IgD-negative memory B cell (primary cell): Measurements from ENCODE around the gene CFAP90. TPM values are rescaled to one million over a fixed set of nuclear protein-coding genes. Genes with fewer than 3 reads are reported as not detected.

Source experiments
- H3K27ac Mint-ChIP-seq, 3 donors: one replicate each; pipeline ENCODE4 v1.8.0; 2020 to 2022; ENCODE audit warnings: mild to moderate bottlenecking in 3 of 3, mixed read lengths in 3 of 3, moderate library complexity in 1 of 3
- H3K27me3 Mint-ChIP-seq: one replicate; pipeline ENCODE4 v1.8.0; 2021; ENCODE audit warnings: mixed read lengths
- H3K36me3 Mint-ChIP-seq: one replicate; pipeline ENCODE4 v1.8.0; 2020; ENCODE audit warnings: mild to moderate bottlenecking, mixed read lengths
- H3K4me1 Mint-ChIP-seq, 3 donors: one replicate each; pipeline ENCODE4 v1.8.0; 2020 to 2022; ENCODE audit warnings: mixed read lengths in 3 of 3, mild to moderate bottlenecking in 1 of 3
- H3K4me3 Mint-ChIP-seq, 4 donors: one replicate each; pipeline ENCODE4 v1.8.0; 2020 to 2022; ENCODE audit warnings: mild to moderate bottlenecking in 4 of 4, mixed read lengths in 4 of 4, moderate library complexity in 3 of 4
- H3K9me3 Mint-ChIP-seq, 3 donors: one replicate each; pipeline ENCODE4 v1.8.0; 2020 to 2021; ENCODE audit warnings: mixed read lengths in 3 of 3, mild to moderate bottlenecking in 1 of 3
- polyA plus RNA-seq: library from polyadenylated mRNA; unstranded; fragments of 300-500 nt; fragmentation: Illumina TruSeq; gene quantifications from one replicate; pipeline ENCODE4 v1.2.3, GENCODE V29; 2021

Gene CFAP90
- polyA plus RNA-seq, 1 donor from 2014 or later: not detected

DNA sequence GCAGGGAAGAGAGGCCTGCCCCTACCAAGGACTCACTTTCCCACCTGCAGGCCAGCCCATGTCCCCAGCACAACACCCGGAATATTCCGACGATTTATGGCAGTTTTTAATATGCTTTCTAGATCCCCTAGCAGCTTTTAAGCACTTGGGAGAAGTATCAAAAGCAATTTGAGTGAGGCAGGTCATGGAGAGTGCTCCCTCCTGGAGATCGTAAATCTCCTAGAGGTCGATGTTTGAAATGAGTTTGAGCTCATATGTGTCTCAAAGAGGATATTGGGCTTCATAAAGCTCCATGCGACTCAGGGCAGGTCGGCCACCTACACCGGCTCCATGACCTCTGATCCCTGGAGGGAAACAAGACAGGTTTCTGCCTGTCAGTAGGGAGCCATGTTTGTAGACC is 27.3 kb downstream of the CFAP90 start:
- Mint-ChIP-seq H3K36me3 (no peaks in the 10 kb centered on the region), H3K27me3 (peaks cover 4% of the 10 kb centered on the region), H3K9me3 (no peaks in the 10 kb centered on the region), H3K4me3 (peak overlapping the region in 1 of 4 donors; percentile 7), H3K27ac (no peak overlapping the region), H3K4me1 (peaks cover 0 to 2% (median 0%) of the 10 kb centered on the region in 3 donors)

DNA sequence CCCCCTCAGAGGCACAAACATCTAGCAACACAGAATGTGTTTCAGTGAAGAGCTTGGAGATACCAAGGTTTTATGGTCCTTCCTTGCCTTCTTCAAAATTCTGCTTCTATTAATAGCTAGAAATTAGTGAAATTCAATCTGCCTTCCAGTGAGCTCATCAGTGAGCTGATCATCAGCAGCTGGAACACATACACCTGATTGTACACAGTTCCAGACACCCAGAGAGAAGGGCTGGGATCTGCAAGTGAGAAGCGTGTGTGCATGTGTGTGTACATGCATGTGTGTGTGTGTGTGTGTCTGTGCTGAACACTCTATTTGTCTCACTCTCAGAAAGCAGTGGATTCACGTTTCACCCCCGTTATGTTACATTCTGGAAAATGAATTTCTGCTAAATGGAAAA is 28.5 kb downstream of the CFAP90 start:
- Mint-ChIP-seq H3K27me3 (no peaks in the 10 kb centered on the region), H3K4me1 (peaks cover 0 to 2% (median 0%) of the 10 kb centered on the region in 3 donors)

DNA sequence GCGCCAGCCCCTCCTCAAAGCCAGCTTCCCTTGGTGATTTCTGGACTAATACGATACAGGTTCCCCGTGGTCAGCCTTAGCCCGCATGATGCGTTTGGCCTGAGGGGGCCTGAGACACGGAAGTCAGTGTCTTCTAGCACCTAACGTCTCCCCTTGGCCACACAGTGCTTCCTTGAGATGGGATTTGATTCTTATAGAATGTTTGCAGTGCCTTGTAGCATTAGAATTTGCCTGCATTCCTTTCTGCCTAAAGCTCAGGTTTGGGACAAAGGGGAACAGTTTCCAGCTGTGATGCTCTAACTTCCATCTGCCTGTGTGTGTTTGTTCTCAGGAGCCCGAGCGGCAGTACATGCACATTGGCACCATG is 34.4 kb downstream of the CFAP90 start:
- H3K9me3 Mint-ChIP-seq: no peaks in the 10 kb centered on the region
- peaks cover 3% of the 10 kb centered on the region for H3K36me3 Mint-ChIP-seq
- no peak overlapping the region for H3K4me3 Mint-ChIP-seq
- peaks cover 6% of the 10 kb centered on the region for H3K27me3 Mint-ChIP-seq
- H3K27ac Mint-ChIP-seq: no peak overlapping the region
- H3K4me1 Mint-ChIP-seq: no peaks in the 10 kb centered on the region

More for the DNA sequence above, 28.5 kb downstream of the CFAP90 start:
- H3K9me3 Mint-ChIP-seq: no peaks in the 10 kb centered on the region
- H3K36me3 Mint-ChIP-seq: no peaks in the 10 kb centered on the region
- H3K27ac Mint-ChIP-seq: no peak overlapping the region
- H3K4me3 Mint-ChIP-seq: no peak overlapping the region

DNA sequence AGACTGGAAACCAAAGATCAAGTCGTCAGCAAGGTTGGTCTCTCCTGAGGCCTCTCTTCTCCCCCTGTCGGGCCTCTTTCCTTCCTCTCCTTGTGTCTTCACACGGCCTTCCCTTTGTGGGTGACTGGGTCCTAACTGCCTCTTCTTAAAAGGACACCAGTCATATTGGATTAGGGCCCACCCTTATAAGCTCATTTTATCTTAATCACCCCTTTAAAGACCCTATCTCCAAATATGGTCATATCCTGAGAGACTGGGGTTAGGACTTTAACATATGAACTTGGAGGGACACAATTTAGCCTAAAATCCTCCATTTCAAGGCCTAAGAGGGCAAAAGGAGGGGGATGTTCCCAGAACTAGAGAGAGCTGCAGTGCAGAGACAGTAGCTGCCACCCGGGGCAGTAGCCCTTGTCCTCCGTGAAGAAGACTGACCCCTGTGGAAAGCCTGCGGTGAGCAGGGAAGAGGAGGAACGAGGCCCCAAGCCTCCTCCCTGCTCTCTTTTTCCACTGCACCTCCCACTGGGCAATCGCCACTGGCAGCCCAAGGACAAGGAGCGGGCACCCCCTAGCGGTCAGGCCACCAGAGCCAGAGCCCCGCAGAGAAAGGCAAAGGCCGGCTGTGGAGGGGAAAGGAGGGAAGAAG is 34.9 kb downstream of the CFAP90 start:
- Mint-ChIP-seq H3K4me3 (no peak overlapping the region), H3K4me1 (no peaks in the 10 kb centered on the region), H3K27me3 (peaks cover 6% of the 10 kb centered on the region), H3K27ac (no peak overlapping the region), H3K36me3 (peaks cover 3% of the 10 kb centered on the region), H3K9me3 (no peaks in the 10 kb centered on the region)

DNA sequence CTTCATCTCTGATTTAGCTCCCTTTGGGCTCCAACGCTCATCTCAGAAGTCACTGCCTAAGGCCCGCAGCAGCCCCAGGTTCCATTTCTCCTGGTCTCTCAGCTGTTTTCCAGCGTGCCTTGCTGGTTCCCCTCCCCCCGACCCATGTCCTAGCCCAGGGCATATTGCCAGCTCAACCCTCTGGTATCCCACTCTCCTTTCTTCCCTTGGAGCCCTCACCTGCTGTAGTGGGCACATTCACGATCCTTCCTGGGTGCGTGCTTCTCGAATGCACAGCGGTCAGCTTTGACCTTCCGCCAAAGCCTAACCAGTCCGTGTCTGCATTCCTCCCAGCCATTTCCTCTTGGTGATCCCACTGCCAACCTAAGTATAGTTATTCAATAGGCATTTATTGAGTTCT is 36.1 kb downstream of the CFAP90 start:
- H3K4me1 Mint-ChIP-seq: no peaks in the 10 kb centered on the region
- H3K9me3 Mint-ChIP-seq: no peaks in the 10 kb centered on the region
- no peak overlapping the region for H3K4me3 Mint-ChIP-seq
- no peak overlapping the region for H3K27ac Mint-ChIP-seq
- peaks cover 6% of the 10 kb centered on the region for H3K36me3 Mint-ChIP-seq
- peaks cover 6% of the 10 kb centered on the region for H3K27me3 Mint-ChIP-seq

DNA sequence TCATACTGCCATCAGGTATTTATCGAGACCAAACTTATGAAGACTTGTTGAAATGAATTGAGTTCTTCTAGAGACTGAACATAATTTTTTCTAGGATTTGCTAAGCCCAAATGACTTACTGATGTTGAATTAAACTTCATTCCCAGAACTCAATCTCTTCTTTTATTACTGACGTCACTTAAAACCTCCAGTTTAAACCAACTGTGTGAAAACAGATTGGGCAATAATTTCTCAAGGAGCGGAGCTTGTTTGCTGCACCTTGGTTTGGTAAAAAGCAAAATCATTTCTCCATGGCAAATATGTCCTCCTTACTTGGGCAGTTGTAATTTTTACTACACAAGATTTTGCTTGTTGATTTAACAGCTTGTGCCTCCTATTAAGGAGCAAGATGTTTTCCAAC is 37.4 kb downstream of the CFAP90 start:
- no peak overlapping the region for H3K27ac Mint-ChIP-seq
- peaks cover 7% of the 10 kb centered on the region for H3K27me3 Mint-ChIP-seq
- H3K4me3 Mint-ChIP-seq: no peak overlapping the region
- H3K36me3 Mint-ChIP-seq: peaks cover 6% of the 10 kb centered on the region
- no peaks in the 10 kb centered on the region for H3K9me3 Mint-ChIP-seq
- H3K4me1 Mint-ChIP-seq: no peaks in the 10 kb centered on the region

DNA sequence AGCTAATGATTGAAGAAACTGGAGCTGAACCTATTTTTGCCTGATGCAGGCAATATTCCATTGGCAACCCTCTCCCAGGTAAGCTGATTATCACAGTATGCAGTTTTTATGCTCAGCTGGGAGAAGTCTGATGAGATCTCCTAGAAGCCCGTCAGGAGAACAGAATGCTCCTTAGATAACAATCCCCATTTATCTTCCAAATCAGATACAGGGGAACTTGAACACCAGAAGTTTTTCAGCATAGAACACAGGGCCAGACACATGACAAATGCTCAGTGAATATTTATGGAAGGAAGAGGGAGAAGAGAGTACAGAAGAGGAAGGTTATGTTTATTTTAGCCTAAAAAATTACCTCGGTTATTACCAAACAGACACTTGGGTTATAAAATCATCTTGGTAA is 37.9 kb downstream of the CFAP90 start:
- Mint-ChIP-seq H3K27me3 (peaks cover 7% of the 10 kb centered on the region), H3K4me1 (no peaks in the 10 kb centered on the region), H3K36me3 (peaks cover 6% of the 10 kb centered on the region), H3K27ac (no peak overlapping the region), H3K9me3 (no peaks in the 10 kb centered on the region), H3K4me3 (no peak overlapping the region)

DNA sequence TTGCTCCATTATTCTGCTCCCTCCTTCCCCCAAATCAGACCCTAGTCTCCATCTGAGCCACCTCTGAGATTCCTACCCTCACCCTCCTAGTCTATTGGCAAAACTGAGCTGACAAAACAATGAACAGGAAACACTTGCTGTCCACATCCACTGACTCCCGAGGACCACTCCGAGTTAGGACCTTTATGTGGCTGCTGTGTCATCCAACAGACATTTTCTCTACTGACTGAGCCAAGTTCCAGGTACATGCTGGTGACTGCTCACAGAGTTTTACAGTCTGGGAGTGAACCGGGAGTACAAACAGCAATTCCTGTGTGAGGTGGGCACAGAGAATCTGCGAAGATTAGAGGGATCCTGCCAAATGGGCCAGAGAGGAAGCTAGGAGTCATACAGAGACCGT is 39.2 kb downstream of the CFAP90 start:
- Mint-ChIP-seq H3K27ac (no peak overlapping the region), H3K4me1 (no peaks in the 10 kb centered on the region), H3K9me3 (no peaks in the 10 kb centered on the region), H3K4me3 (no peak overlapping the region), H3K36me3 (peaks cover 6% of the 10 kb centered on the region), H3K27me3 (peaks cover 8% of the 10 kb centered on the region)

DNA sequence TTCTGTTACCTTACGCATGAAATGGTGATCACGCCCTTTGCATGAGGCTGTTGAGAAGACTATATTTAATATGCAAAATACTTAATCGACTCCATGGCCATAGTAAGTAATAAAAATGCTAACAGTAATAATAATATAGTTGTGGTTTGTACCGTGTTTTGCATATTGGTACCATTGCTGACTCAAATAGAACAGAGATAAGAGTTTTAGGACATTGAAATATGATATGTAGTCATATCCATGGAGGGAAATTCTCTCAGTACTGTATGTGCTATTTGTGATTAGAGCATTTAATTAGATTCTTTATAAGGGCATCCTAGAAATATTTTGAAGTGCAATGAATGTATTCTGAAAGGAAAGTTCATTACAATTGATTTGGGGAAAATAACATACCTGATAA is 41.9 kb downstream of the CFAP90 start:
- Mint-ChIP-seq H3K27me3 (peaks cover 3% of the 10 kb centered on the region), H3K4me1 (no peaks in the 10 kb centered on the region), H3K9me3 (no peaks in the 10 kb centered on the region), H3K27ac (no peak overlapping the region), H3K4me3 (no peak overlapping the region), H3K36me3 (peaks cover 3% of the 10 kb centered on the region)

DNA sequence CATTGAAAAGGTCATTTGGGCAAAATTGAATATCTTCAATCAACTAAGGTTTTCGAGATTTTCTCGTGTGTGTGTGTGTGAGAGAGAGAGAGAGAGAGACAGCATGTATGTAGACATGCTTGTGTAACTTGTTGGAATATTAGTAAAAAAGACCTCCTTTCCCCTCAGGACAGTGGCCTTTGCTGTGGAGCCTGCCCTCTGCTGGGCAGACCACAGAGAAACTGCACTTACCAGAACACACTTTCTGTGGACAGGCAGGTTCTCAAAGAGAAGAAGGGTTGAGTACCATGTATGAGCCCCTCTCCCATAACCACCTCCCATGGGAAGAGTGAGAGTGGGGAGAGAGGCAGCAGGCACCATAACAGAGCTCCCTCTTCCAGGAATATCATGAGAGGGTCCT is 45.6 kb downstream of the CFAP90 start:
- Mint-ChIP-seq H3K27ac (no peak overlapping the region), H3K27me3 (peaks cover 3% of the 10 kb centered on the region), H3K4me1 (no peaks in the 10 kb centered on the region), H3K4me3 (no peak overlapping the region), H3K9me3 (no peaks in the 10 kb centered on the region), H3K36me3 (no peaks in the 10 kb centered on the region)

DNA sequence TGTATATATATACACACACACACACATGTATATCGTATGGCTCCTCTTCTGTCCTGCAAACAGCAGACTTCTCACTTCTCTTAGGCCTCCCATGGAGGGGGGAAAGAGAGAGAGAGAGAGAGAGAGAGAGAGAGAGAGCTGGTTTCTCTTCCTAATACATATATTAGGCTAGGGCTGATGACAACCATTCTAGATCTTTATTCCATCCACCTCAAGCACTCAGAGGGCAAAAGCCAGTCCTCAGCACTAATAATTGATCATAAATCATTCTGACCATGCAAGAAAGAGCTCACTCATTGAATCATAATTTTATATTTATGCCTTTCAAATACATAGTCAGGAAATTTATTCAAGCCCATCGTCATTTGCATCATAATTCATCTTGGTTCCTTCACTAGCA is 47.0 kb downstream of the CFAP90 start:
- no peaks in the 10 kb centered on the region for H3K4me1 Mint-ChIP-seq
- no peak overlapping the region for H3K27ac Mint-ChIP-seq
- peaks cover 3% of the 10 kb centered on the region for H3K27me3 Mint-ChIP-seq
- no peak overlapping the region for H3K4me3 Mint-ChIP-seq
- H3K9me3 Mint-ChIP-seq: no peaks in the 10 kb centered on the region
- no peaks in the 10 kb centered on the region for H3K36me3 Mint-ChIP-seq

DNA sequence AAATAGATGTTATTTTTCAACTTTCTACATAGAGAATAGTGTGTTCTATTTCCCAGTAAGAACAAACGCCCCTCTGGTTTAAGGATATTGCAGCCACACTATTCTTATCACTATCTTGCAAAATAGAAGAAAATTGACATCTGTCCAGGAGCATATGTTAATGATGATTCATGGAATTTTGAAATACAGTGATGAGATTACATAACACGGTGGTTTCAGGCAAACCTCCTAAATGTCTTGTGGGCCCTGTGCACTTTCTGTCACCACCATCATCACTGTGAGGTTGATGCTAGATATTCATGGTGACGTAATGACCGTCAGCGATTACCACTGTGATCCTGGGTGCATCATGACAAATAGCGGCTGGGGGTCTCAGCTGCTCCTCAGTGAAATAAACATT is 48.1 kb downstream of the CFAP90 start:
- H3K9me3 Mint-ChIP-seq: peaks cover 0 to 2% (median 0%) of the 10 kb centered on the region in 3 donors
- no peaks in the 10 kb centered on the region for H3K4me1 Mint-ChIP-seq
- H3K27ac Mint-ChIP-seq: no peak overlapping the region
- H3K36me3 Mint-ChIP-seq: no peaks in the 10 kb centered on the region
- H3K27me3 Mint-ChIP-seq: peaks cover 2% of the 10 kb centered on the region
- no peak overlapping the region for H3K4me3 Mint-ChIP-seq

DNA sequence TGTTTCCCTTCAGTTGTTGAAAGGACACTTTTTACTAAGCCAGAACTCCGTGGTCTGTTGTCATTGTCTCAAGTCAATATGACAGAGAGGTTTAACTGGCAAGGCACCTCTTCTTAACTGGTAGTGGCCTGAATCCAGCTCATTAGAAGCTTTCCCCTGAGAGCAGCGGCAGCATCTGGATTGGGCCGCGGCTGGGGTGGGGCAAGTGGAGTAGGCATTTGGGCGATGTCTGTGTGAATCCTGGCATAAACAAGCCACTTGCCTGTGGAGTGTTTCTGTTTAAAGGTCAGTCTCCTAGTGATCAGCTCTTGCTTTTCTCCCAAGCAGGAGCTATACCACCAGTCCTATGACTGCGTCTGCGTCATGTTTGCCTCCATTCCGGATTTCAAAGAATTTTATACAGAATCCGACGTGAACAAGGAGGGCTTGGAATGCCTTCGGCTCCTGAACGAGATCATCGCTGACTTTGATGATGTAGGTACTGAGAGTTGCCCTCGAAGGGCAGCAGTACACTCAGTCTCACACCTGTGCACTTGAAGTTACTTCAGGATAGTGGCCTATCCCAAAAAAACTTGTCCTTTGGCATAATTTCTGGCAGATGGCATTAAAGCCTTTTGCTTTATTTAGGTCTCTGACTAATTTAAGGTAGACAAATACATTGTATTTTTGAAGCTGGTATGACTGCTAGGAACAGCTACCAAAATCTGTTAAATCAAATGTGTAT is 48.9 kb downstream of the CFAP90 start:
- H3K27me3 Mint-ChIP-seq: no peaks in the 10 kb centered on the region
- no peaks in the 10 kb centered on the region for H3K36me3 Mint-ChIP-seq
- H3K4me3 Mint-ChIP-seq: no peak overlapping the region
- no peak overlapping the region for H3K27ac Mint-ChIP-seq
- H3K4me1 Mint-ChIP-seq: no peaks in the 10 kb centered on the region
- peaks cover 0 to 2% (median 0%) of the 10 kb centered on the region in 3 donors for H3K9me3 Mint-ChIP-seq

DNA sequence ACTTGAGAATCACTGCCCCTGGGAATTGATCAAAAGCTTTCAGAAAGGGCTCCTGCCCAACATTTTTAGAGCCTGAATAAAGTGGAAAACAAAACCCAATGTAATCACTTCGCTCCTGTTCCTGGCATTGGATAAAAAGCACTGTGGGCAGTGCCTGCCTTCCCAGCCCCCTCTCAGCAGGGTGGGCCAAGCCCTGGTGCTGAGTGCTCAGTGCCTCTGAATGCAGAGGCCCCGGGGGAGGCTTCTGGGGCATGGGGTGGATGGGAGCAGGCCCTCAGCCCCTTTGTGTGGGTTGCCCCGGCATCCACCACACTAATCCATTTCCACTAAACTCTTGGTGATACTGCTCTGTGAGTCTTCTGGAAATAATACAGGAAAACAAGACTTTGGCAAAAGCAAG is 55.6 kb downstream of the CFAP90 start:
- Mint-ChIP-seq H3K9me3 (peaks cover 0 to 2% (median 0%) of the 10 kb centered on the region in 3 donors), H3K4me1 (peaks cover 0 to 8% (median 0%) of the 10 kb centered on the region in 3 donors), H3K27me3 (no peaks in the 10 kb centered on the region), H3K4me3 (no peak overlapping the region), H3K27ac (no peak overlapping the region), H3K36me3 (no peaks in the 10 kb centered on the region)

DNA sequence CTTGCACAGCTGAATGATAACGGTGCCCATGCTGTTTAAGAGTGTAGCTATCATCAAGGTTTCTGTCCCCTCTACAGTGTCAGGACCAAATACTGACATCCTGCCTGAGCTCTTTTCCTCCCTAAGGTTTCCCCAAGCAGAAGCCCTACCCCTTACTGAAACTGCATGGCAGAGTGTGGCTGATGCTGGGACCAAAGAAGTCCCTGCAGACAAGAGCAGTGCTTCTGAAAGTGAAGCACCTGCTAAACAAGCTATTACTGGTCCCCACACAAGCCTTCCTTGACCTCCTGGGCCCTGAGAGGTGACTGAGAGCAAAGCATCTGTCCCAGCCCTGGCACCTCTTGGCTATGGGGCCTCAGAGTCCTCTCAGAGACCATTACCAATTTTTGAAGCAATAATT is 56.1 kb downstream of the CFAP90 start:
- peaks cover 0 to 2% (median 0%) of the 10 kb centered on the region in 3 donors for H3K9me3 Mint-ChIP-seq
- no peaks in the 10 kb centered on the region for H3K36me3 Mint-ChIP-seq
- no peak overlapping the region for H3K4me3 Mint-ChIP-seq
- H3K27me3 Mint-ChIP-seq: no peaks in the 10 kb centered on the region
- no peak overlapping the region for H3K27ac Mint-ChIP-seq
- H3K4me1 Mint-ChIP-seq: peaks cover 0 to 8% (median 0%) of the 10 kb centered on the region in 3 donors

DNA sequence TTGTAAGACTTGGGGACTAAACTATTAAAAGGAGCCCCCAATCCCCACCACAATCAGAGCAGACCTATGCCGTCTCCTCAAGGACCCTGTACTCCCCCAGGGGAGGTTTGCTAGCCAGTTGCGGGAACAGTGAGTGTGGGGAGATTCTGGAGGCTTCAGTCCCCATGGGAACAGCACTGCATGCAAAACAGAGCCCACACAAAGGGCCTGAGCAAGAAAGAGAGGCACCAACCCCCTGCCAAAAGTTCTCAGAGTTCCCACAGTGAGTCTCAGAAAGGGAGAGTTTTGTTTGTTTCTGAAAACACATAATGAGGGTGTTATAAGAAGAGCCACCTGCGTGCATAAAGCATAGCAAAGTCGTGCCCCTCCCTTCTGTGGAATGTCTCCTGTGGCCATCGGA is 56.6 kb downstream of the CFAP90 start:
- H3K27ac Mint-ChIP-seq: no peak overlapping the region
- H3K36me3 Mint-ChIP-seq: no peaks in the 10 kb centered on the region
- H3K4me1 Mint-ChIP-seq: peaks cover 0 to 8% (median 0%) of the 10 kb centered on the region in 3 donors
- peaks cover 0 to 2% (median 0%) of the 10 kb centered on the region in 3 donors for H3K9me3 Mint-ChIP-seq
- peak overlapping the region in 1 of 4 donors; percentile 73 for H3K4me3 Mint-ChIP-seq
- H3K27me3 Mint-ChIP-seq: no peaks in the 10 kb centered on the region
